Activated CD8-positive, alpha-beta memory T cell treated with anti-CD3 and anti-CD28 coated beads, Interleukin-2, amount 50 U/mL, for 1 hour (primary cell): ENCODE data around the gene BIN1.

Experiments used
- DNase-seq: peaks from one replicate; pipeline ENCODE4 v3.0.0-alpha.2; 2020; ENCODE audit errors: extremely low read depth

The BIN1 gene

GRCh38 chr2:127104166-127104660, 2.7 kb downstream of the BIN1 start:
- DNase-seq = no peak

GRCh38 chr2:127103243-127104165, 3.5 kb downstream of the BIN1 start:
- no peak for DNase-seq

- DNase-seq = no peak
These were observed 4.3 kb downstream of the BIN1 start for GRCh38 chr2:127102521-127103242.

- DNase-seq = no peak
These were observed 5.0 kb downstream of the BIN1 start for GRCh38 chr2:127101756-127102477.

- DNase-seq = no peak
These were observed 5.8 kb downstream of the BIN1 start for GRCh38 chr2:127101048-127101611.

GRCh38 chr2:127100251-127101047, 6.5 kb downstream of the BIN1 start:
- no peak for DNase-seq

GRCh38 chr2:127098711-127099110, 8.2 kb downstream of the BIN1 start:
- no peak for DNase-seq

- no peak for DNase-seq
These were observed 8.9 kb downstream of the BIN1 start for GRCh38 chr2:127097841-127098651.

GRCh38 chr2:127097471-127097765, 9.5 kb downstream of the BIN1 start:
- DNase-seq = no peak

- no peak for DNase-seq
These were observed 10.1 kb downstream of the BIN1 start for GRCh38 chr2:127096718-127097470.

GRCh38 chr2:127096280-127096679, 10.7 kb downstream of the BIN1 start:
- DNase-seq = no peak

- DNase-seq = no peak
These were observed 11.2 kb downstream of the BIN1 start for GRCh38 chr2:127095784-127096183.

GRCh38 chr2:127095367-127095641, 11.7 kb downstream of the BIN1 start:
- DNase-seq = no peak

- DNase-seq = no peak
These were observed 12.2 kb downstream of the BIN1 start for GRCh38 chr2:127094509-127095366.

GRCh38 chr2:127093648-127094210, 13.2 kb downstream of the BIN1 start:
- DNase-seq = no peak

GRCh38 chr2:127092901-127093516, 13.9 kb downstream of the BIN1 start:
- DNase-seq = no peak

GRCh38 chr2:127092306-127092705, 14.6 kb downstream of the BIN1 start:
- no peak for DNase-seq

- DNase-seq = no peak
These were observed 15.1 kb downstream of the BIN1 start for GRCh38 chr2:127091886-127092285.
